Upper lobe of right lung (tissue), 1 donor: Measurements from ENCODE around the gene ABCG2. TPM values are rescaled to one million over a fixed set of nuclear protein-coding genes. Genes with fewer than 3 reads are reported as not detected.

Source experiments
- ATAC-seq: fragments of 200-7000 bp; cut with Tn5 transposase; one replicate; pipeline ENCODE4 v1.9.1; 2020; ENCODE audit warnings: mild to moderate bottlenecking, moderate library complexity
- DNase-seq: peaks from one replicate; pipeline ENCODE4 v3.0.0-alpha.2; 2020
- H3K27ac ChIP-seq: fragments of 200-600 bp; one replicate; pipeline ENCODE4 v1.8.0; 2022
- H3K27me3 ChIP-seq: fragments of 200-600 bp; one replicate; pipeline ENCODE4 v1.8.0; 2022; ENCODE audit warnings: mild to moderate bottlenecking
- H3K36me3 ChIP-seq: fragments of 200-600 bp; one replicate; pipeline ENCODE4 v1.8.0; 2022
- H3K4me1 ChIP-seq: fragments of 200-600 bp; one replicate; pipeline ENCODE4 v1.8.0; 2022
- H3K4me3 ChIP-seq: fragments of 200-600 bp; one replicate; pipeline ENCODE4 v1.8.0; 2022; ENCODE audit warnings: mild to moderate bottlenecking
- H3K9me3 ChIP-seq: fragments of 200-600 bp; one replicate; pipeline ENCODE4 v1.8.0; 2022
- CTCF ChIP-seq: fragments of 200-600 bp; IDR thresholded peaks from one replicate; pipeline ENCODE4 v1.8.0; 2022; ENCODE audit warnings: antibody characterized with exemption
- intact Hi-C: fragments of 100-400 bp; cut with DNase I; formaldehyde crosslinking; loops from one replicate; pipeline ENCODE4 v1.11.0; 2022
- total RNA-seq: library from RNA; stranded (reverse); fragmentation: NEBNext Ultra II Directional; extraction: Animal tissue kit (Norgen Biotek cat#: 25700); gene quantifications from one replicate; pipeline ENCODE4 v1.2.1, GENCODE V29; 2021
- donor health status: DM: no; HTN: yes; CAD: no; lungs with severe emphysema.

The ABCG2 gene
- total RNA-seq, 1 donor from 2014 or later, result 21.7 TPM

- ATAC-seq, result no peak
- TF ChIP-seq CTCF, result no peak
Observed at GRCh38 chr4:88080626-88081025, 77.8 kb downstream of the ABCG2 start.

GRCh38 chr4:88078579-88078978 lies 79.9 kb downstream of the ABCG2 start:
- Histone ChIP-seq H3K9me3 (no peaks in the 10 kb centered on the region), H3K4me1 (no peaks in the 10 kb centered on the region), H3K27ac (no peak overlapping the region), H3K4me3 (no peak overlapping the region), H3K36me3 (peaks cover 39% of the 10 kb centered on the region), H3K27me3 (no peaks in the 10 kb centered on the region)
- no peak for ATAC-seq
- intact Hi-C loops, result no loop called here
- no peak for TF ChIP-seq CTCF
- no peak for DNase-seq

More at GRCh38 chr4:88080626-88081025, 77.8 kb downstream of the ABCG2 start:
- intact Hi-C loops, result no loop called here
- no peaks in the 10 kb centered on the region for H3K27me3 ChIP-seq
- H3K4me3 ChIP-seq, result no peak overlapping the region
- H3K9me3 ChIP-seq, result no peaks in the 10 kb centered on the region
- H3K27ac ChIP-seq, result no peak overlapping the region
- H3K36me3 ChIP-seq, result peaks cover 18% of the 10 kb centered on the region
- no peak for DNase-seq
- no peaks in the 10 kb centered on the region for H3K4me1 ChIP-seq

GRCh38 chr4:88077911-88078524 lies 80.4 kb downstream of the ABCG2 start:
- DNase-seq (no peak), ATAC-seq (no peak)
- H3K27ac ChIP-seq, result no peak overlapping the region
- no peaks in the 10 kb centered on the region for H3K27me3 ChIP-seq
- intact Hi-C loops, result no loop called here
- no peaks in the 10 kb centered on the region for H3K4me1 ChIP-seq
- no peak for TF ChIP-seq CTCF
- peaks cover 44% of the 10 kb centered on the region for H3K36me3 ChIP-seq
- H3K9me3 ChIP-seq, result no peaks in the 10 kb centered on the region
- no peak overlapping the region for H3K4me3 ChIP-seq

DNA sequence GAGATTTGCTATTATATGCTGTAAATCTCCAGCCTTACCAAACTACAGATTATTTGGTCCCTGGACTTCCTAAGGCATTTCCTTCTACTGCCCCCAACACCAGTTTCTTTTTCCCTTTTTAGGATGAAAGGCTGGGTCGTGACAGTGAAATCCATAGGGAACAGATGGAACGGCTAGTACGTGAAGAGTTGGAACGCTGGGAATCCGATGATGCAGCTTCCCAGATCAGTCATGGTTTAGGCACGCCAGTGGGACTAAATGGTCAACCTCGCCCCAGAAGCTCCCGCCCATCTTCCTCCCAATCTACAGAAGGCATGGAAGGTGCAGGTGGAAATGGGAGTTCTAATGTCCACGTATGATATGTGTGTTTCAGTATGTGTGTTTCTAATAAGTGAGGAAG lies 83.1 kb downstream of the ABCG2 start:
- Histone ChIP-seq H3K27ac (no peak overlapping the region), H3K27me3 (no peaks in the 10 kb centered on the region), H3K36me3 (peaks cover 69% of the 10 kb centered on the region), H3K4me1 (no peaks in the 10 kb centered on the region), H3K4me3 (no peak overlapping the region), H3K9me3 (no peaks in the 10 kb centered on the region)
- intact Hi-C loops, result no loop called here
- DNase-seq, result no peak
- no peak for ATAC-seq
- TF ChIP-seq CTCF, result no peak

- TF ChIP-seq CTCF, result no peak
- intact Hi-C loops, result no loop called here
- peaks cover 96% of the 10 kb centered on the region for H3K36me3 ChIP-seq
Observed at GRCh38 chr4:88070031-88070430, 88.4 kb downstream of the ABCG2 start.

GRCh38 chr4:88064410-88064809 lies 94.0 kb downstream of the ABCG2 start:
- no peak for TF ChIP-seq CTCF
- Histone ChIP-seq H3K27me3 (no peaks in the 10 kb centered on the region), H3K4me3 (no peak overlapping the region), H3K36me3 (peaks cover 68% of the 10 kb centered on the region), H3K9me3 (no peaks in the 10 kb centered on the region), H3K4me1 (no peaks in the 10 kb centered on the region), H3K27ac (no peak overlapping the region)
- DNase-seq (no peak), ATAC-seq (no peak)
- intact Hi-C loops, result no loop called here

More at GRCh38 chr4:88070031-88070430, 88.4 kb downstream of the ABCG2 start:
- Histone ChIP-seq H3K27me3 (no peaks in the 10 kb centered on the region), H3K4me3 (no peak overlapping the region), H3K4me1 (no peaks in the 10 kb centered on the region), H3K9me3 (no peaks in the 10 kb centered on the region), H3K27ac (no peak overlapping the region)
- DNase-seq (no peak), ATAC-seq (no peak)
